Esophagus mucosa (tissue), 1 donor: ENCODE measurements around the gene PCDH12. TPM values are rescaled to one million over a fixed set of nuclear protein-coding genes. Genes with fewer than 3 reads are reported as not detected.

Source experiments
- ATAC-seq: fragments of 200-7000 bp; cut with Tn5 transposase; one replicate; pipeline ENCODE4 v1.9.1; 2020
- total RNA-seq: library from RNA; stranded (reverse); gene quantifications from one replicate; pipeline ENCODE4 v1.2.4, GENCODE V29; 2023
- donor health status: DM: yes; HTN: yes; CAD: no.

The PCDH12 gene
- total RNA-seq, 1 donor from 2014 or later: 0.40 TPM

DNA sequence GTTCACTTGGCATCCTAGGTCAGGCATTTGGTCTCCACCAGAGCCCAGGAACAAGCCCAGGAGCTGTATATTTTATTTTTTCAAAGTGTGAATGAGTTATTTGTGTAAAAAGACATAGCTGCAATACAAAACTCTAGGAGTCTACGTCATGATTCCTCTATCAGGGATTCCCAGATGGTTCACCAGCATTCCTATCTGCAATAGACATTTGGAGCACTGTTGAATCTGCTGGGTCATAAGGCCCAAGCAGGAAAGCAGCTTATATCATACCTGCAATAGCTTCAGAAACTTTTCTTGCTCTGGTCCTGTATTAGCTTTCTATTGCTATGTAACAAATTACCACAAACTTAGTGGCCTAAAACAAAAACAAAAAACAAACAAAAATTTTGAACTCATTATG, 51.0 kb downstream of the PCDH12 start:
- ATAC-seq: no peak

DNA sequence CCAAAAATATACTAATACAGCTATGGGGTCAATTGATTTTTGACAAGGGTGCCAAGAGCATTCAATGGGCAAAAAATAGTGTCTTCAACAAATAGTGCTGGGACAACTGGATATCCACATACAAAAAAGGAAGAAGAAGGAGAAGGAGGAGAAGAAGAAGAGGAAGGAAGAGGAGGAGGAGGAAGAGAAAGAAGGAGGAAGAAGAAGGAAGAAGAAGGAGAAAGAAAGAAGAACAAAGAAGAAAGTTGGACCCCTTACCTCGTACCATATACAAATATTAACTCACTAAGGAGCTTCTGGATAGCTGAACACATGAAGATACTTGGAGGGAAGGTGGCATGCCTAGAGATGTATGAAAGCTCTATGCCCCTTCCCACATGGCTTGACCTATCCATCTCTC, 51.5 kb downstream of the PCDH12 start:
- ATAC-seq: no peak

DNA sequence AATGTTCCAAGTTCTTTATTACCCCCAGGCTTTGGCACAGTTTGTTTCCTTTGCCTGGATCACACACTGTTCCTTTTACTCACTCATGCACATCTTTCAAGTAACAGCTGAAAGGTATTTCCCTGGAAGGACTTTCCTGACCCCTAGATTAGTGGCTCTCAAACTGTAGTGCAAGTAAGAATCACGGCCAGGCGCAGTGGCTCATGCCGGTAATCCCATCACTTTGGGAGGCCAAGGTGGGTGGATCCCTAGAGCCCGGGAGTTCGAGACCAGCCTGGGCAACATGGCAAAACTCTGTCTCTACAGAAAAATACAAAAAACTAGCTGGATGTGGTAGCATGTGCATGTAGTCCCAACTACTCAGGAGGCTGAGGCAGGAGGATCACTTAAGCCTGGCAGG, 53.5 kb downstream of the PCDH12 start:
- no peak for ATAC-seq

GRCh38 chr5:141903261-141903660, 54.7 kb downstream of the PCDH12 start:
- no peak for ATAC-seq

DNA sequence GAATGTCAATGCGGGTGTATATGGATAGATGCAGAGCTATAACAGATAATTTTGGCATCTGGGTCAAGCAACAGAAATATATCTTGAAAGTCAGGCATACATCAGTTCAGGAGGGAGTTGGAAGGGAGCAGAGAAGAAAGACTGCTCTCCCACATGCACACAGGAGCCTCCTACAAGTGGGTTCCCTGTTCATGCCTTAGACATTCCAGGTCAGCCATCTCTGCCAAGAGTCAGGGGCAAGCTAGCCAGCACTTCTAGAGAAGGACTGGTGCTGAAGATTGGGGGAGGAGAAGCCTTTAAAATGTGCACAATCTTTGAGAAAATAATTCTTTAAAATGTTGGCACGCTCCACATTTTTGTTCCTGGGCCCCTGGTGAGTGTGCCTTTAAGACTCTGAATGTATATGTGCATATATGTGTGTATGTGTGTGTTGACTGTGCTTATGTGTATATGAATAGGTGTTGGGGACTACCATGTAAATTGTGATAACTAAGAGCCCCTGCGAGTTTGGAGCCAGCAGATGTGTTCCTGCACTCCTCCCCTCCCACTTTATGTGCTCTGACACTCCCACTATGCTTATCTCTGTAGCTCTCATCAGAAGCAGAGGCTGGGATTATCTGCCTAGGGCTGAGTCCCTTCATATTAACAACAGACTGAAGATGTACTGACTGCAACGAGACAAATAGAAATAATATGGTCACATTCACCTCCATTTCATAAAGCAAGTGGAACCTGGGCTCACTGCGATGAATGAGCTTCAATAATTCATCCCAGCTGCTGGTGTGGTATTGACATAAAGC, 55.8 kb downstream of the PCDH12 start:
- no peak for ATAC-seq

- ATAC-seq: no peak
These were observed 59.5 kb downstream of the PCDH12 start for GRCh38 chr5:141898448-141899049.

GRCh38 chr5:141897425-141897824, 60.6 kb downstream of the PCDH12 start:
- ATAC-seq: no peak

Other genes starting within 250 kb of the PCDH12 start
- gene PCDH1, start 79.8 kb downstream of the PCDH12 start, total RNA-seq: 62.7 TPM
- 33.5 TPM for gene DELE1, start 34.3 kb downstream of the PCDH12 start, total RNA-seq
- gene RNF14, start 10.9 kb upstream of the PCDH12 start, total RNA-seq: 30.3 TPM
- 12.9 TPM for gene GNPDA1, start 54.8 kb upstream of the PCDH12 start, total RNA-seq
- 30.7 TPM for gene NDFIP1, start 150.6 kb upstream of the PCDH12 start, total RNA-seq